Measurements from ENCODE around the gene CCL17.

GRCh38 chr16:57445510-57445909 is 40.9 kb downstream of the CCL17 start:
- TF ChIP-seq EZH2phosphoT487 (IDR thresholded peaks at IDR 0.05; ENCODE audit: low read depth) = no peak
- TF ChIP-seq, protein P1, sequence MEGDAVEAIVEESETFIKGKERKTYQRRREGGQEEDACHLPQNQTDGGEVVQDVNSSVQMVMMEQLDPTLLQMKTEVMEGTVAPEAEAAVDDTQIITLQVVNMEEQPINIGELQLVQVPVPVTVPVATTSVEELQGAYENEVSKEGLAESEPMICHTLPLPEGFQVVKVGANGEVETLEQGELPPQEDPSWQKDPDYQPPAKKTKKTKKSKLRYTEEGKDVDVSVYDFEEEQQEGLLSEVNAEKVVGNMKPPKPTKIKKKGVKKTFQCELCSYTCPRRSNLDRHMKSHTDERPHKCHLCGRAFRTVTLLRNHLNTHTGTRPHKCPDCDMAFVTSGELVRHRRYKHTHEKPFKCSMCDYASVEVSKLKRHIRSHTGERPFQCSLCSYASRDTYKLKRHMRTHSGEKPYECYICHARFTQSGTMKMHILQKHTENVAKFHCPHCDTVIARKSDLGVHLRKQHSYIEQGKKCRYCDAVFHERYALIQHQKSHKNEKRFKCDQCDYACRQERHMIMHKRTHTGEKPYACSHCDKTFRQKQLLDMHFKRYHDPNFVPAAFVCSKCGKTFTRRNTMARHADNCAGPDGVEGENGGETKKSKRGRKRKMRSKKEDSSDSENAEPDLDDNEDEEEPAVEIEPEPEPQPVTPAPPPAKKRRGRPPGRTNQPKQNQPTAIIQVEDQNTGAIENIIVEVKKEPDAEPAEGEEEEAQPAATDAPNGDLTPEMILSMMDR (IDR thresholded peaks at IDR 0.05; ENCODE audit: low read depth, low read length) = no peak
